ENCODE results near the gene ARGLU1.

ARGLU1 gene

GRCh38 chr13:106494936-106495335, 73.0 kb downstream of the ARGLU1 start:
- Histone ChIP-seq H3K4me3 (ENCODE audit: low read length) (no peak overlapping the region), H3K36me3 (ENCODE audit: control insufficient read depth, low read depth, low read length) (peaks cover 30% of the 10 kb centered on the region), H3K27me3 (ENCODE audit: control insufficient read depth, insufficient read depth, low read length) (no peaks in the 10 kb centered on the region), H3K9ac (ENCODE audit: low read length) (no peak overlapping the region), H3K4me1 (ENCODE audit: control insufficient read depth, low read depth, low read length) (peaks cover 30% of the 10 kb centered on the region), H3K27ac (ENCODE audit: low read length) (no peak overlapping the region), H3K9me3 (ENCODE audit: control insufficient read depth, low read depth, low read length) (no peaks in the 10 kb centered on the region)

- Histone ChIP-seq H3K4me3 (ENCODE audit: low read length) (no peak overlapping the region), H3K27me3 (ENCODE audit: control insufficient read depth, insufficient read depth, low read length) (no peaks in the 10 kb centered on the region), H3K27ac (ENCODE audit: low read length) (no peak overlapping the region), H3K36me3 (ENCODE audit: control insufficient read depth, low read depth, low read length) (peaks cover 30% of the 10 kb centered on the region), H3K9ac (ENCODE audit: low read length) (no peak overlapping the region), H3K9me3 (ENCODE audit: control insufficient read depth, low read depth, low read length) (no peaks in the 10 kb centered on the region), H3K4me1 (ENCODE audit: control insufficient read depth, low read depth, low read length) (peaks cover 30% of the 10 kb centered on the region)
These were observed 73.4 kb downstream of the ARGLU1 start for GRCh38 chr13:106494506-106494905.

- no peak overlapping the region for H3K4me3 ChIP-seq (ENCODE audit: low read length)
- no peaks in the 10 kb centered on the region for H3K9me3 ChIP-seq (ENCODE audit: control insufficient read depth, low read depth, low read length)
- H3K9ac ChIP-seq (ENCODE audit: low read length): no peak overlapping the region
- H3K27ac ChIP-seq (ENCODE audit: low read length): no peak overlapping the region
- H3K36me3 ChIP-seq (ENCODE audit: control insufficient read depth, low read depth, low read length): peaks cover 30% of the 10 kb centered on the region
- no peaks in the 10 kb centered on the region for H3K27me3 ChIP-seq (ENCODE audit: control insufficient read depth, insufficient read depth, low read length)
- H3K4me1 ChIP-seq (ENCODE audit: control insufficient read depth, low read depth, low read length): peaks cover 23% of the 10 kb centered on the region
These were observed 74.3 kb downstream of the ARGLU1 start for GRCh38 chr13:106493533-106494220.

GRCh38 chr13:106492588-106493475, 75.1 kb downstream of the ARGLU1 start:
- peaks cover 14% of the 10 kb centered on the region for H3K4me1 ChIP-seq (ENCODE audit: control insufficient read depth, low read depth, low read length)
- H3K4me3 ChIP-seq (ENCODE audit: low read length): no peak overlapping the region

GRCh38 chr13:106491928-106492587, 75.9 kb downstream of the ARGLU1 start:
- Histone ChIP-seq H3K4me3 (ENCODE audit: low read length) (no peak overlapping the region), H3K36me3 (ENCODE audit: control insufficient read depth, low read depth, low read length) (peaks cover 30% of the 10 kb centered on the region), H3K4me1 (ENCODE audit: control insufficient read depth, low read depth, low read length) (peaks cover 12% of the 10 kb centered on the region)

More at GRCh38 chr13:106492588-106493475, 75.1 kb downstream of the ARGLU1 start:
- peaks cover 30% of the 10 kb centered on the region for H3K36me3 ChIP-seq (ENCODE audit: control insufficient read depth, low read depth, low read length)
- no peaks in the 10 kb centered on the region for H3K9me3 ChIP-seq (ENCODE audit: control insufficient read depth, low read depth, low read length)
- H3K9ac ChIP-seq (ENCODE audit: low read length): no peak overlapping the region
- no peak overlapping the region for H3K27ac ChIP-seq (ENCODE audit: low read length)
- H3K27me3 ChIP-seq (ENCODE audit: control insufficient read depth, insufficient read depth, low read length): no peaks in the 10 kb centered on the region

More at GRCh38 chr13:106491928-106492587, 75.9 kb downstream of the ARGLU1 start:
- Histone ChIP-seq H3K9ac (ENCODE audit: low read length) (no peak overlapping the region), H3K27me3 (ENCODE audit: control insufficient read depth, insufficient read depth, low read length) (no peaks in the 10 kb centered on the region), H3K9me3 (ENCODE audit: control insufficient read depth, low read depth, low read length) (no peaks in the 10 kb centered on the region), H3K27ac (ENCODE audit: low read length) (no peak overlapping the region)

All from iPS-18a (cell line).